Ectodermal cell (in vitro differentiated cells): ENCODE results near the gene CDH22.

Experiments
- H3K27ac ChIP-seq: 2 replicates; pipeline ENCODE4 v1.7.0; 2013; ENCODE audit warnings: mild to moderate bottlenecking, low read depth, low read length; ENCODE audit not compliant: insufficient read depth, poor library complexity, severe bottlenecking
- H3K27me3 ChIP-seq: 2 replicates; pipeline ENCODE4 v1.7.0; 2013; ENCODE audit warnings: mild to moderate bottlenecking, low read length; ENCODE audit not compliant: insufficient read depth, control insufficient read depth, poor library complexity, severe bottlenecking
- H3K36me3 ChIP-seq: one replicate; pipeline ENCODE4 v1.7.0; 2013; ENCODE audit warnings: low read length; ENCODE audit not compliant: control insufficient read depth, insufficient read depth
- H3K4me1 ChIP-seq: one replicate; pipeline ENCODE4 v1.7.0; 2013; ENCODE audit warnings: low read length; ENCODE audit not compliant: control insufficient read depth, insufficient read depth
- H3K4me3 ChIP-seq: 2 replicates; pipeline ENCODE4 v1.7.0; 2013; ENCODE audit warnings: low read depth, low read length, control low read depth; ENCODE audit not compliant: insufficient read depth
- H3K9me3 ChIP-seq: 2 replicates; pipeline ENCODE4 v1.7.0; 2013; ENCODE audit warnings: mild to moderate bottlenecking, low read length, moderate library complexity; ENCODE audit not compliant: control insufficient read depth
- WGBS, 2 experiments: methylation state at CpG; one replicate each; pipeline ENCODE4 v1.1.7; 2013; ENCODE audit warnings: missing lambda C conversion rate in 2 of 2; 5-methylcytosine and 5-hydroxymethylcytosine counted together

The CDH22 gene

DNA sequence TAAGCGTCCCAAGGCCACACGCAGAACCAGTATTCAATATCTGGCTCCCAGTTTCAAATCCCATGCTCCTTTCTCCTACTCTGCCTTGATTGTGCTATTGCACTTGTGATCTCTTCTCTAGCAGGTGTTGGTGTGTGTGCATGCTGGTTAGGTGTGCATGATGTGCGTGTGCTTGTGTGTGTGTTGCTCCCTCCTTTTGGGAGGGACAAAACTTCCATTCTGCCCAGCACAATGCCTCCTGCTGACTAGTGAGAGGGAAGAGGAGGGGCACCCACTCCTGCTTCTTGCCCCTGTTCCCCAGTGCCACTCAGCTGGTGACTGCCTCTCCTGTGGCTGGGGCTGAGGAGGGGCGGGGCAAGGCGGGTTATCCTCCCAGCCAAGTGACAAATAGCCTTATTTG, 170.5 kb downstream of the CDH22 start:
- peaks cover 37% of the 10 kb centered on the region for H3K4me1 ChIP-seq
- no peaks in the 10 kb centered on the region for H3K36me3 ChIP-seq
- WGBS, 2 experiments = 92 to 93% methylated on average over 5 of the region's 5 CpGs
- H3K27ac ChIP-seq = no peak overlapping the region
- no peak overlapping the region for H3K4me3 ChIP-seq
- peaks cover 10% of the 10 kb centered on the region for H3K27me3 ChIP-seq
- no peaks in the 10 kb centered on the region for H3K9me3 ChIP-seq

DNA sequence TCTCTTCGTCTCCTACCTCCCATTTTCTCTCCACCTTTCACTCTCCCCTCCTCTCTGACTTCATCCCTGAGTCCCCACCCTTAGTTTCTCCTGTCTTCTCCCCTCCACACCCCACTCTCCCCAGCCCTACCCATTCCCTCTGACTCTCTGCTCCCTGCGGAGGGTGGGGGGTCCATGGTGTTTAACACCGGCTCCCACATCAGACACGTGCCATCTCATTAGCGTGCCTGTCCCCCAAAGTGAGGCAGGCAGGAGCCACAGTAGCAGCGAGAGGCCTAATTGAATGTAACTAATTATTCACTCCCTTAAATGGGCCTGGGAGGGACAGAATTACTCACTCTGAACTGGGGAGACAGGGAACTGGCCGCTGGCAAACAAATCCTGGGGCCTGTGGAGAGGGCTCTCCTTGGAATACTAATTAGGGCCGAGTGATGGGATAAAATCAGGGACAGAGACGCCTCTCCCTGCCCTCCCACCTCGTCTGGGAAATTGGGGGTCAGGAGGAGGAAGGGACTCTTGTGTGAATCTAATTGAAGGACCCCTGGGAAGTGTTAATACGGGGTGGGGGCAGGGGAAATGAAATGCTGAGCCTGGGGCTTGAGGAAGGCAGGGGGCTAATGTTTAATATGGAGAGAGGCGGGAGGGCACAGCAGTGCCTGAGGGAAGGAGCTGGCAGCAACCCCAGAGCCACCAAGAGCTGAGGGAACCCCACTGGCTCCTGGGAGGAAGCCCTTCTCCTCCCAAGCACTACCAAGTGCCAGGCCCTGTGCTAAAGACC, 172.3 kb downstream of the CDH22 start:
- Histone ChIP-seq H3K27me3 (peaks cover 18% of the 10 kb centered on the region), H3K4me3 (no peak overlapping the region), H3K36me3 (no peaks in the 10 kb centered on the region), H3K4me1 (peaks cover 35% of the 10 kb centered on the region), H3K9me3 (no peaks in the 10 kb centered on the region), H3K27ac (no peak overlapping the region)
- WGBS, 2 experiments = 14 to 20% methylated on average over 12 of the region's 12 CpGs

DNA sequence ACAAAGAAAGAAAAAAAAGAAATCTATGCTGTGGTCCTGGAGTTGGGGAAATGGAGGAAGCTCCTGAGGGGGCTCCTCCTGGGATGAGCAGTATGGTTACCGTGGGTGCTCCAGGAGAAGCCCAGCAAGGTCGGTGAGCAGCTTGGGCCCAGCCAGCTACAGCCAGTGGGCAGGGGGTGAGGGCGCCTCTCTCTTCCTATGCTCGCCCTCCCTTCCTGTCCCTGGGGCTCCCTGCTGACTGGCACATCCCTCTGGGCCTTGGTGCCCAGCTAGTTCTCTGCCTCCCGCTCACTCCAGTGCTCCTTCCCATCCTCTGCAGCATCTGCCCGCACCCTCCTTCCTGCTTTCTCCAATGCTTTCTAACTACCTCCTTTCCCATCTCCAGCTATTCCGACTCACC, 173.6 kb downstream of the CDH22 start:
- Histone ChIP-seq H3K9me3 (no peaks in the 10 kb centered on the region), H3K36me3 (no peaks in the 10 kb centered on the region), H3K4me3 (no peak overlapping the region), H3K4me1 (peaks cover 30% of the 10 kb centered on the region), H3K27me3 (peaks cover 25% of the 10 kb centered on the region), H3K27ac (no peak overlapping the region)
- 90 to 91% methylated on average over 7 of the region's 7 CpGs for WGBS, 2 experiments

DNA sequence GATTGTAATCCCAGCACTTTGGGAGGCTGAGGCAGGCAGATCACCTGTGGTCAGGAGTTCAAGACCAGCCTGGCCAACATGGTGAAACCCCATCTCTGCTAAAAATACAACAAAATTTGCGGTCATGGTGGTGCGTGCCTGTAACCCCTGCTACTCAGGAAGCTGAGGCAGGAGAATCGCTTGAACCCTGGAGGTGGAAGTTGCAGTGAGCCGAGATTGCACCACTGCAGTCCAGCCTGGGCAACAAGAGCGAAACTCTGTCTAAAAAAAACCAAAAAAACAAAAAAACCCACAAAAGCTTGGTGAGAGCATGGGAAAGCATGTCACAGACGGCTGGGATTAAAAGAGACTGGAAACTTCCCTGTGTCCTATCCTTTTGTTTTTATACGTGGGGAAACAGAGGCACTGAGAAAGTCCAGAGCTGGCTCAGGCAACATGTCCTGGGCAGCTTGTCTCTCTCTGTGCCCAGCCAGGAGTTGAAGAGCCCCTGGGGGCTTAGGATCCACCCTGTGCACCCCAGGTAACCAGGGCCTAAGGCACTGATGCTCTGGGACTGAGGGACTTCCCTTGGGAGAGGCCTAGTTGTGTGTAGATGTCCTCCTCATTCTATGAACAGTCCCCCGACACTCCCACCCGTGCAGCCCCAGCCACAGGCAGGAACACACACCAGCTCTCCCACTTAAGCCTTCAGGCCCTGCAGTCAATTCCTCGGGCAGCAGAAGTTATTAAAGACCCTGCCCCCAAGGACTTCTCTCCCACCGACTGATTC, 174.2 kb downstream of the CDH22 start:
- H3K27ac ChIP-seq = no peak overlapping the region
- 92 to 94% methylated on average over 11 of the region's 11 CpGs for WGBS, 2 experiments
- H3K9me3 ChIP-seq = no peaks in the 10 kb centered on the region
- peaks cover 23% of the 10 kb centered on the region for H3K4me1 ChIP-seq
- no peak overlapping the region for H3K4me3 ChIP-seq
- H3K27me3 ChIP-seq = peaks cover 25% of the 10 kb centered on the region
- no peaks in the 10 kb centered on the region for H3K36me3 ChIP-seq

DNA sequence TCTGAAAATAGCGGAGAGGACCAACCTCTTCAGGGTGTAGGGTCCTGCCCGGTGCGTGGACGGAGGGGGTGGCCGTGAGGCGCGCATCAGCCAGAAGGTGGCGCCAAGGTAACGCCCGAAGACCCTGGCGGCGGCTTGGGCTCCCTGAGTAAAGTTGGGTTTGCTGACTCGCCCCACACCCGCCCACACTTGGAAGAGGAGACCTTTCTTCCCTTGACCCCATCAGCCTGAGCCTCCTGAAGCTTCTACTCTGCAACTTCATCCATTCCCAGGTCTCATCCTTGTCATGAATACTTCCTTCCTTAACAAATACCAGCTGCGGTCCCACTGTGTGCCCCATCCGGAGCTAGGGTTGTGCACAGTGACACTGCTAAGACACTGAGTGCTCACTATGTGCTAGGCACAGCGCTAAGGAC, 175.6 kb downstream of the CDH22 start:
- Histone ChIP-seq H3K4me1 (peaks cover 10% of the 10 kb centered on the region), H3K27ac (no peak overlapping the region), H3K9me3 (no peaks in the 10 kb centered on the region), H3K4me3 (no peak overlapping the region), H3K27me3 (peaks cover 25% of the 10 kb centered on the region), H3K36me3 (no peaks in the 10 kb centered on the region)
- WGBS, 2 experiments = 20% methylated on average over 17 of the region's 17 CpGs

DNA sequence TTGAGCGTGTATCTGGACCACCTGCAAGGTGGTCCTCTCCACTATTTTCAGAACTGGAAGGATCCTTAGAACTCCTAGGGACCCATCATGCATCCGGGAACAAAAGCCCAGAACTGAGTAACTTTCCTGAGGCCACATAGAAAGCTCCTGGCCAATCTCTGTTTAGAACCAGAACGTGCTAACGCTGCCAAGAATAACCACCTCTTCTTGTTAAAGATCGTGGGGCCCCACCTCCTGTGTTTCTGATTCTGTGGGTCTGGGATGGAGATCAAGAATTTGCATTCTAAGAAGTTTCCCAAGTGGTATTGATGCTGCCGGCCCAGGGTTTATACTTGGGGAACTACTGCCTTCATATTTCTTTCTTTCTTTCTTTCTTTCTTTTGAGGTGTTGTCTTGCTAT, 176.9 kb downstream of the CDH22 start:
- peaks cover 25% of the 10 kb centered on the region for H3K27me3 ChIP-seq

DNA sequence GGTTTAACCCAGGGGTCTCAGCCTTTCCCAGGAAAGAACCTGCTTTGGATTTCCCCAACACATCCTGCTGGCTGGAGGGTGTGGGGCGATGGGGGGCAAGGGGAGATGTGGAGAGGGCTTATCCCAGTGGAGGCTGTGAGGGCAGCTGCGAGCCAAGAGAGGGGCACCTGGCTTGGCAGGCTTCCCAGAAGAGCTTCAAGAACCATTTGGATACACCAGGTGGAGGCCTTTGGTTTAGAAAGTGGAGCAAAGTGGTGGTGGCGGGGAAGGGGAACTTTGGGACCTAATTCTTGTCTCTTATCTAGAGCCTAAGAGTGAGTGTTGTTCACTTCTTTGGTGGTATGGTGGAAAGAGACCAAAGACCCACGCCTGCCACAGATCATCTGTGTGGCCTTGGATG, 177.8 kb downstream of the CDH22 start:
- Histone ChIP-seq H3K4me1 (no peaks in the 10 kb centered on the region), H3K27me3 (peaks cover 25% of the 10 kb centered on the region), H3K4me3 (no peak overlapping the region), H3K9me3 (no peaks in the 10 kb centered on the region), H3K27ac (no peak overlapping the region), H3K36me3 (no peaks in the 10 kb centered on the region)
- 82% methylated on average over 4 of the region's 4 CpGs for WGBS, 2 experiments

More for the DNA sequence above, 176.9 kb downstream of the CDH22 start:
- H3K36me3 ChIP-seq = no peaks in the 10 kb centered on the region
- H3K27ac ChIP-seq = no peak overlapping the region
- no peaks in the 10 kb centered on the region for H3K9me3 ChIP-seq
- peaks cover 7% of the 10 kb centered on the region for H3K4me1 ChIP-seq
- no peak overlapping the region for H3K4me3 ChIP-seq
- WGBS, 2 experiments = 67 to 72% methylated on average over 6 of the region's 6 CpGs

DNA sequence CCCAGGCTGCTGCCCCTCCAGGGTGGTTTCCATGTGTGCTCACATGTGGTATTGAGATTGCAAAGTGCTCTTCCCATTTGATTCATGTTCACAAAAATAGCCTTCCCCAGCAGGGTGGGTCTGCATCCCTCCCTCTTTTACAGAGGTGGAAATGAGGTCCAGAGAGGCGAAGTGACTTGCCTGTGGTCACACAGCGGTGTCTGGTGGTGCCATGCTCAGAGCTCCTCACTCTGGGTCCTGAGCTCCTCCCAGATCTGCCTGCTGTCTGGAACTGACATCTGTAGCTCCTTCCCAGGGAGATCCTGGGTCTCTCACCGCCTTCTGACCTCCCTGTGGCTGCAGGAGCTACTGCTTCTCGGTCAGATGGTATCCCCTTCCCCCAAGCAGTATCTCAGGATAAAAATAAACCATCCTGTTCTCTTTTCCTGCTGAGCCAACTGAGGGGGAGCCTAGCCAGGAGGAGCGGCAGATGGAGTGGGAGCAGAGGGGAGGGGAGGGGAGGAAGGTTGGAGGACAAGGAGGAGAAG, 178.3 kb downstream of the CDH22 start:
- 51 to 57% methylated on average over 5 of the region's 5 CpGs for WGBS, 2 experiments

DNA sequence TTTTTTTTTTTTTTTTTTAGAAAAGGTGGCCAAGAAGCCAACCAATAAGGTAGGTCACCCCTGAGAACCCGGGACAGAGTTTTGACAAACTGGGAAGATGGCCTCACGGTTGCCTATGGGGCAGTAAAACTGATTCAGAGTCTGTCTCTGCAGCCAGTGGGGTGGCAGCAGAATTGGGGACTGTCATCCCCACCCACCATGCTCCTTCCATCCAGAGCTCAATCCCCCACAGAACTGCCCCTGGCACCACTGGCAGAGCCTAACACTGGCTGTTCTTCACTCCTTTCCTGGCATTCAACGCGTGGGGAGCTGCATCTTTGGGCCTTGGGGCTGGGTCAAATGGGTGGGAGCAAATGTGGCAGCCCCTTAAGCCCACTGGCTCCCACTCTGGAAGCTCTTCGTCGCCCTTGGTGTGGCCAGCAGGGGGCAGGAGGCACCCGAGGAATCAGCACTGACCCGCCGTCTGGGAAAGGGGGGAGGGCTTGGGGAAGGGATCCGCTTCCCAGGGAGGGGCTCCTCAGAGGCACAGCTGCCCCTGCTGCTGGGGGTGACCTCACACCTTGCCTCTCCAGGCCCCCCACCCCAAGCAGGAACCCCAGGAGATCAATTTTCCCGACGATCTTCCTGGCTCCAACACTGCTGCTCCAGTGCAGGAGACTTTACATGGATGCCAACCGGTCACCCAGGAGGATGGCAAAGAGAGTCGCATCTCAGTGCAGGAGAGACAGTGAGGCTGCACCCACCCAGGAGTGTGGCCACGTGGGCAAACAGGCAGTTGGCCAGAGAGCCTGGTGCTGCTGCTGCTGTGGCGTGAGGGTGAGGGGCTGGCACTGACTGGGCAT, 179.8 kb downstream of the CDH22 start:
- Histone ChIP-seq H3K27me3 (peaks cover 25% of the 10 kb centered on the region), H3K4me1 (no peaks in the 10 kb centered on the region), H3K4me3 (no peak overlapping the region), H3K9me3 (no peaks in the 10 kb centered on the region), H3K36me3 (no peaks in the 10 kb centered on the region), H3K27ac (no peak overlapping the region)
- 46 to 47% methylated on average over 16 of the region's 16 CpGs for WGBS, 2 experiments

More for the DNA sequence above, 178.3 kb downstream of the CDH22 start:
- no peak overlapping the region for H3K27ac ChIP-seq
- no peaks in the 10 kb centered on the region for H3K9me3 ChIP-seq
- no peaks in the 10 kb centered on the region for H3K4me1 ChIP-seq
- H3K27me3 ChIP-seq = peaks cover 25% of the 10 kb centered on the region
- H3K36me3 ChIP-seq = no peaks in the 10 kb centered on the region
- no peak overlapping the region for H3K4me3 ChIP-seq
